WERI-Rb-1 (cell line): ENCODE results near the gene TP53.

Experiments
- DNase-seq: peaks from one replicate; pipeline ENCODE4 v3.0.0-alpha.2; 2020
- H3K27ac ChIP-seq: fragments of 250-450 bp; sonication (Bioruptor Pico); 2 replicates; pipeline ENCODE4 v1.5.1; 2020; ENCODE audit warnings: mild to moderate bottlenecking, moderate library complexity
- H3K27me3 ChIP-seq: fragments of 250-450 bp; sonication (Bioruptor Pico); 2 replicates; pipeline ENCODE4 v1.5.1; 2021; ENCODE audit warnings: mild to moderate bottlenecking, low read depth, moderate library complexity; ENCODE audit not compliant: insufficient read depth, severe bottlenecking
- H3K36me3 ChIP-seq: fragments of 250-450 bp; sonication (Bioruptor Pico); 2 replicates; pipeline ENCODE4 v1.5.1; 2020; ENCODE audit warnings: mild to moderate bottlenecking, moderate library complexity
- H3K4me3 ChIP-seq: 2 replicates; pipeline ENCODE4 v1.5.1; 2011; ENCODE audit warnings: low read depth, mild to moderate bottlenecking, control low read depth, low read length
- H3K9me3 ChIP-seq: fragments of 250-450 bp; sonication (Bioruptor Pico); 2 replicates; pipeline ENCODE4 v1.5.1; 2021; ENCODE audit warnings: mild to moderate bottlenecking, moderate library complexity; ENCODE audit not compliant: severe bottlenecking
- TF ChIP-seq, protein P1 (sequence below): IDR thresholded peaks from 2 replicates; pipeline ENCODE4 v1.5.1; 2011; ENCODE audit warnings: low read depth, mild to moderate bottlenecking, control low read depth, inconsistent platforms, low read length

TP53 gene

DNA sequence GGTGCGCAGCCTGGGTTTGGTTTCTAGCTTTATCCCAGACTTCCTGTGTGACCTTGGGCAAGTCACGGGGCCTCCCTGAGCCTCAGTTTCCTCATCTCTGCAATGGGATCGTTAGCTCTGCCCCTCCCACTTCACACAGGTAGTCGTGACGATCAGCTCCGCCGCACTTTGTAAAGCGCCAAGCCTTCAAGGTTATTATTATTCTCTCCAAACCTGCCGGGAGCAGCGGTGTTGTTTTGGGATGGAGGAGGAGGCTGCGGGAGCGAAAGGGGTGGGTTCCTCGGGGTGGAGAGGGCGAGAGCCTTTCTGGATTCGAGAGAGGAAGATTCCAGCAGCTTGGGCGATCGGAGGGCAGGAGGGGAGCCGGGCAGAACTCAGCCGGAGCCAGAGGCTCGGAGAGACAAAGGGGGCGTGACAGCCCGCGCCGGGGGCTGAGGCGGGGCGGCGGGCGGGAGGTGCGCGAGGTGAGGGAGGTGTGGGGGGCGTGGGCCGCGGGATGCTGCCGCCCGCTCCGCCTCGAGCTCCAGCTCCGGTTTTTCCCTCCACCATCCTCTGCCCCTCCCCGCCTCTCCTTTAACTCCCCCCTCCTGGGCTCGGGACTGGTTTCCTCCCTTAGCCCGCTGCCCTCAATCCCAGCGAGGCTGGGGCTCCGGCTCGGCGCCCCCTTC, 17.4 kb upstream of the TP53 start, which contains the start of gene EFNB3:
EFNB3 (plus strand) TSS at position 602 of the 668 bp plus-strand sequence. CDS start 397 bp downstream, outside the sequence.
- H3K4me3 ChIP-seq: peak within 1 kb of the TSS; percentile 65

DNA sequence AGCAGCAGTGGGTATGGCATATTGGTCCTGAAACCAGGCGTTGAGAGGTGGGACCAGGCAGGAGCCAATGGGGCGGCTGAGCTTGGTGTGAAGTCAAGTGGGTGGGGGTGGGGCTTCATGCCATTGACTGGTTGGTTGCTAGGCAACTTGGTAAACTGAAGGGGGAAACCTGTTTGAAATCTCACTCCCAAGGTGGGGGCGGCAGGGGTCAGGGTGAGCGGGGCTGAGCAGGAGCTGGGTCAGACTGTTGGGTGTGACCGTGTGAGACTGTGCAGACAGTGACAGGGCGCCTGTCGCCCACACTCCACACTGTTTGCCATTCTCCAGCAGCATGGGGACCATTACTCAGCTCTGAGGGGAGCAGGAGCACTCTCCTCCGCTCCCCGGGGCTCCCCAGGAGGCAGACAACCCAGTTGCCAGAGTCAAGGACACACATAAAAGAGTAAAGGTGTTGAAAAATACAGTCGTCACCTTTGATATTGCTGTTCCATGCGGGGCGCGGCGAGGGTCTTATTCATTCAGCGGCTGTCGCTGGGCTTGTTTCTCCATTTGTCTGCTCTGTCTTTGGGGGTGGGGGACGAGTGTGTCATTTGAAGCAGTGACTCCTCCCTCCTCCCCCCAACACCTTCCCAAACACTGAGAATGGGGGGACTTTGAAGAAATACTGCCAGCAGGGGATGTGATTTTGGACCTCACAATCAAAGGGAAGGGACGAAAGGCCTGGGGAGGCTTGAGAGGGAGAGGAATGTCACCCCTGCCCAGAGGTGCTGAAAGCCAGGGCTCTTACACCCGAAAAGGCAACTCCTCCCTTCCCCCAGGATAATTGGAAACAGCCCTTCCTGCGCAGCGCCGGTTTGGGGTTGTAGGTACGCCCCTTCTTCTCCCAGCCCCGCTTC, 16.5 kb upstream of the TP53 start:
- TF ChIP-seq, protein P1, sequence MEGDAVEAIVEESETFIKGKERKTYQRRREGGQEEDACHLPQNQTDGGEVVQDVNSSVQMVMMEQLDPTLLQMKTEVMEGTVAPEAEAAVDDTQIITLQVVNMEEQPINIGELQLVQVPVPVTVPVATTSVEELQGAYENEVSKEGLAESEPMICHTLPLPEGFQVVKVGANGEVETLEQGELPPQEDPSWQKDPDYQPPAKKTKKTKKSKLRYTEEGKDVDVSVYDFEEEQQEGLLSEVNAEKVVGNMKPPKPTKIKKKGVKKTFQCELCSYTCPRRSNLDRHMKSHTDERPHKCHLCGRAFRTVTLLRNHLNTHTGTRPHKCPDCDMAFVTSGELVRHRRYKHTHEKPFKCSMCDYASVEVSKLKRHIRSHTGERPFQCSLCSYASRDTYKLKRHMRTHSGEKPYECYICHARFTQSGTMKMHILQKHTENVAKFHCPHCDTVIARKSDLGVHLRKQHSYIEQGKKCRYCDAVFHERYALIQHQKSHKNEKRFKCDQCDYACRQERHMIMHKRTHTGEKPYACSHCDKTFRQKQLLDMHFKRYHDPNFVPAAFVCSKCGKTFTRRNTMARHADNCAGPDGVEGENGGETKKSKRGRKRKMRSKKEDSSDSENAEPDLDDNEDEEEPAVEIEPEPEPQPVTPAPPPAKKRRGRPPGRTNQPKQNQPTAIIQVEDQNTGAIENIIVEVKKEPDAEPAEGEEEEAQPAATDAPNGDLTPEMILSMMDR: no peak
- no peak overlapping the region for H3K4me3 ChIP-seq
- peak; percentile 52 for DNase-seq
- peaks cover 22% of the 10 kb centered on the region for H3K27me3 ChIP-seq
- H3K27ac ChIP-seq: no peak overlapping the region
- H3K36me3 ChIP-seq: peaks cover 18% of the 10 kb centered on the region
- no peaks in the 10 kb centered on the region for H3K9me3 ChIP-seq

More for the DNA sequence above, 17.4 kb upstream of the TP53 start, which contains the start of gene EFNB3:
- no peaks in the 10 kb centered on the region for H3K9me3 ChIP-seq
- peaks cover 18% of the 10 kb centered on the region for H3K36me3 ChIP-seq
- DNase-seq: peak; percentile 73
- peaks cover 22% of the 10 kb centered on the region for H3K27me3 ChIP-seq
- H3K27ac ChIP-seq: no peak within 1 kb of the TSS
- TF ChIP-seq, protein P1: no peak

DNA sequence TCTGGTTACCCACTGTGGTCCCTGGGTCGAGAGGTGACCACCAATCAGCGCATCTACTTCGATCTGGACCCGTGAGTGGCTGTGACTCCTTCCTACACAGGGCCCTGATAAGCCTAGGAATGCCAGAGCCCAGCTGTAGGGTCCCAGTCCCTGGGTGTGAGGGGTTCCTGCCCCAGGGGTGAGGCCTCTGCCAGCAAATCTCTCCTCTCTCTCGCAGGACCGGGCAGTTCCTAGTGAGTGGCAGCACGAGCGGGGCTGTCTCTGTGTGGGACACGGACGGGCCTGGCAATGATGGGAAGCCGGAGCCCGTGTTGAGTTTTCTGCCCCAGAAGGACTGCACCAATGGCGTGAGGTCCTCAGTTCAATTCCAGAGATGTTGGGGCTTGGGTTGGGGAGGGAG, 15.5 kb upstream of the TP53 start:
- TF ChIP-seq, protein P1: no peak
- H3K27me3 ChIP-seq: peaks cover 22% of the 10 kb centered on the region
- no peaks in the 10 kb centered on the region for H3K9me3 ChIP-seq
- H3K27ac ChIP-seq: no peak overlapping the region
- no peak overlapping the region for H3K4me3 ChIP-seq
- H3K36me3 ChIP-seq: peaks cover 18% of the 10 kb centered on the region
- DNase-seq: no peak

DNA sequence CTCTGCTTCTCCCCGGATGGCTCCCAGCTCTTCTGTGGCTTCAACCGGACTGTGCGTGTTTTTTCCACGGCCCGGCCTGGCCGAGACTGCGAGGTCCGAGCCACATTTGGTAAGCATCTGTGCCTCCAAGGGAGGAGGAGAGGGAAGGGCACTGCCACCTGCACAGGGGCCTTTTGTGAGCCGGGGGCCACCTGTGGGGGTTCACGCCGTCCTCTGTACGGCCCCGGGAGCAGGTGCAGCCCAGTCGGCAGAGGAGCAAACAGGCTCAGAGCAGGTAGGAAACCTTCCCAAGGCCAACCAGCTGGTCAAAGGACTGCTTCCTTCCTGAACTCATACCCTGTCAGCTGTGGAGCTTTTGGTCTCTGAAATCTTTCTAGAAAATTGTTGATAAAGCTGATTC, 14.4 kb upstream of the TP53 start:
- peaks cover 18% of the 10 kb centered on the region for H3K36me3 ChIP-seq
- H3K27ac ChIP-seq: no peak overlapping the region
- no peak for DNase-seq
- H3K4me3 ChIP-seq: no peak overlapping the region
- no peaks in the 10 kb centered on the region for H3K9me3 ChIP-seq
- TF ChIP-seq, protein P1: no peak
- H3K27me3 ChIP-seq: peaks cover 18% of the 10 kb centered on the region

DNA sequence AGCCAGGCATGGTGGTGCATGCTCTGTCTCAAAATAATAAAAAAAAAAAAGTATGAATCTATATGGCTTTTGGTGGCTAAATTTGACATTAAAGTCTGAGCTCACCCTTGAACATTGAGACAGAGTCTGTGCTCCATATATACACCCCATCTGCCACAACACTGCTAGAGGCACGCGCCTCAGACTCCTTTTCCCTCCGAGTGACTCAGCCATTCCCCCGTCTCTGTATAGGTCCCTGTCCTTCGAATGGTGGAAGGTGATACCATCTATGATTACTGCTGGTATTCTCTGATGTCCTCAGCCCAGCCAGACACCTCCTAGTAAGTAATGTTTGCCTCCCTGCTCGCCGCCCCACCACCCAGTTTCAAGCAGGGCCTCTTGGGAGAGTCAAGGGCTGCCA, 13.2 kb upstream of the TP53 start:
- Histone ChIP-seq H3K27me3 (peaks cover 7% of the 10 kb centered on the region), H3K9me3 (no peaks in the 10 kb centered on the region), H3K4me3 (no peak overlapping the region), H3K27ac (no peak overlapping the region), H3K36me3 (peaks cover 18% of the 10 kb centered on the region)
- TF ChIP-seq, protein P1: no peak
- DNase-seq: no peak
